Stromal cell of bone marrow (primary cell): Measurements from ENCODE around the gene SIN3A.

ENCODE experiments used
- DNase-seq: peaks from one replicate; pipeline ENCODE4 v3.0.0-alpha.2; 2012; ENCODE audit warnings: low read depth

SIN3A gene

DNA sequence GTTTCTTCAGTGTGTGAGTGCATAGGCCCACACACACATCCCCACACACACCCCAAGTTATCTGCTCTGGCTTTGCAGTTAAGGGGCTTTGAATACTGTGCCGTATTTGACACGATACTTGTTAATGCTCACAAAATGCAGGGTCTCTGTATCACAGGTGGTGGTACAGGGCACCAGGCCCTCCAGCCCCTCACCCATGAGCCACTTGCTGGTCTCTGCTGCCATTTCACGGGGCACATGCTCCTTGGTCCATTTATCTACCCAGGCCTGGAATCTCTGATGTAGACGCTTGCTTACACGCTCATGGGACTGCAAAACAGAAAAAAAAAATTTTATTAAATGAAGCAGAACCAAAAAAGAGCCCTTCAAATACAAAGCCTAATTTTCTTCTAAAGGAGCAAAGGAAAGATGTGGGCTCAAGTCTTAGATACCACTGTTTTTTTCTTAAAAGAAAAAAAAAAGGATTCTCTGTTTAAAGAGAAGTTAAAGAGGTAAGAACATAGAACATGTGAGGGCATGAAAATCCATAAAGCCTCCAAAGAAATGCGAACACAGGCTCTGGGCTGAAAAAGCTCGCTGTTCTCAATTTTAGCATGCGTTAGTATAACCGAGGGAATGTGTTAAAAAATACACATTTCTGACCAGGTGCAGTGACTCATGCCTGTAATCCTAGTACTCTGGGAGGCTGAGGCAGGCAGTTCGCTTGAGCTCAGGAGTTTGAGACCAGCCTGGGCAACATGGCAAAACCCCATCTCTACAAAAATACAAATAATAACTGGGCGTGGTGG is 79.4 kb downstream of the SIN3A start:
- DNase-seq, result no peak

GRCh38 chr15:75371486-75371885 is 80.0 kb downstream of the SIN3A start:
- DNase-seq, result no peak

- DNase-seq, result no peak
Measured at GRCh38 chr15:75369897-75370581, 81.5 kb downstream of the SIN3A start.

DNA sequence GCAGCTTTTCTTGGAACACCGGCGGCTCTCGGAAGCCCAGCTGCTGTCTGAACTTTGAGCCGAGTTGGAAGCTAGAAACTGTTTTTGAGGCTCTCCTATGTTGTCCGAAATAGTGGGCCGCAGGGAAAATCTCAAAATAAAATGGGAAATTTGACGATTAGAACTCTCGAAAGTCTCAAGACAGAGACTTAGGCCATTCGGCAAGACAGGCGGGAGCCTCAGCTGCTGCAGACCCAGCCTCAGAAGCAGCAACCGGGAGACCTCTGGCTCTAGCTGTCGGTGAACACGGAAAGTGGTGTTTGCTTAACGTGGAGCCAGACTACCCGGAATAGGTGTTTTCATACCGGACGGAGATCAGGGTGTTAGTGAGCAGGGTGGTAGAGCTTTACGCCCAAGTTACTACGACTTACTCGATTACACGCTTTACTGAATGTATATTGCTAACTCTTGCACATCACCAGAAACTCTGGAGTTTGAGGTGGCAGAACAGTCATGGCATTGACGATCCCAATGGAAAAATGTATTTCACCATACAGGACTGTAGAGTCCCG is 82.7 kb downstream of the SIN3A start:
- DNase-seq, result no peak

DNA sequence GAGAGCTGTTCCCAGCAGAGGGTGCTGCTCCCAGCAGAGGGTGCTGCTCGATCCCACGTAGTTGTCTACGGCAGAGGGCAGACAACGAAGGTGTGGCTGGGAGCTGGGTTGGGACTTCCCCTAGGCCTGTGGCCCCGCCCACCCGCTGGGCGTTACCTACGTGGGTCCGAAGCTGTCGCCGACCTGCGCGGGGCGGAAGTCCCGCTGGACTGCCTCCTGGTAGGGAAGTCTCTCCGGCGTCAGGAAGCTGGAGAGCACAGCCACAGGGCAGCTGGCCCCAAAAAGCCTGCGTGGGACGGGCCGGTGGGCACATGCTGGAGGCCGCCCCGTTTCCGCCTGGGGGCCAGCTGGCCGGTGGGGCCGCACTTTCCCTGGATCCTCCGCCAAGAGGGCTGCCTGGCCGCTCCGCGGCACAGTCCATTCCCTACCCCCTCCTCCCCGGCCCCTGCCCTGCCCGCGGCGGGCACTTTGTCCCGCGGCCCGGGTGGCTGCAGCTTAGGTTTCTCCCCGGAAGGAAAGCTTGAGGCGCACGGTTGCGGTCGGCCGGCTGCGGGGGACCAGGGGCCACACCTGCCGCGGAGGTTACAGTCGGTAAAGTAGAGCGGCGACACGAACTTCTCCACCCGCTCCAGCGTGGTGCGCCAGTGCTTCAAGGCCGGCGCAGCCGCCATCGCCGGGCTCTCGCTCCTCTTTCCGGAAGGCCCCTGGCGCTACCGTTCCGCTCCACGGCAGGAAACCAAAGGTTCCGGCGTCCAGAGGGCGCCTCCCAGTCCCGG is 83.4 kb downstream of the SIN3A start, which contains the start of gene MAN2C1:
TSS of gene MAN2C1 (minus strand) at position 695 of the 776 bp plus-strand sequence. CDS start at position 671, 24 bp downstream.
- peak; percentile 82 for DNase-seq

DNA sequence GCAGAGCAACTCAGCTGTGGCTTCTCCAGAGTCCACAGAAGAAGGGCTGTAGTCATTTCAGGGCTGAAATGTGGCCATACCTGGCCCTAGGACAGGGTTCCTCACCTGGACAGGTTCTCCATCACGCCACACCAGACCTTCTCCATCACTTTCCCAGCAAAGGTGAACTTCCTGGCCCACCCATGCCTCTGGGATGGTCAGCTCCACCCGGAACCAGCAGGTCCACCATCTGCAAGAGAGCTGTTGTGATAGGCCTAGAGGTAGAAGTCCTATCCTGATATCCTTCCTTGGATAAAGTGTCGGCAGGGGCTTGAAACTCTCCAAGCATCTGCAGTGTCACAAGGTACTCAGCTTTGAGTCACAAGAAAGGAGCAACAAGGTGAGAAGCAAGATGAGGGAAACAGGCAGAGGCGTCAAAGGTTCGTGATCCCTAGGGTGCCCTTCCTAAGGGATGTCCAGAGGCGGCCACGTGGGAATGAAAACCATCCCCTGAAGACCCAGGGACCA is 84.0 kb downstream of the SIN3A start:
- no peak for DNase-seq

- no peak for DNase-seq
Measured at GRCh38 chr15:75367006-75367405, 84.5 kb downstream of the SIN3A start.

GRCh38 chr15:75366163-75366562 is 85.3 kb downstream of the SIN3A start:
- no peak for DNase-seq

DNA sequence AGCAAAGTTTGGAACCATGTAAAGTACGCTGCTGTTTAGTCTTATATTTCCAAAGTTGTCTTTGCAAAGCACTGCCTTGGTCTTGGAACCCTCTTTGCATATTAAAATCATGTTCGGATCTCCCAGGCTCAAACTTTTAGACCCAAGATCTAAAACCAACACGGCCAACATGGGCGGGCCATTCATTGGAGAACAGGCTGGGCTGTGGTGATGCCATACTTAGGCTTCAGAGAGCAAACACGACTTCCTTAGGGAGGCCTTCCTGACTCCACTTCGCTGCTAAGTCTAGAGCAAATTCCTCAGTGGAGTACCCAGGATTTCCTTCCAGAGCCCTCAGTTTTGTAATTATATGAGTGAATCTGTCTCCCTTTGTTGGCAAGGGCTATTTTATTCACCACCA is 86.6 kb downstream of the SIN3A start:
- DNase-seq, result no peak

- DNase-seq, result no peak
Measured at GRCh38 chr15:75363786-75364185, 87.7 kb downstream of the SIN3A start.

GRCh38 chr15:75362642-75363249 is 88.7 kb downstream of the SIN3A start:
- no peak for DNase-seq

DNA sequence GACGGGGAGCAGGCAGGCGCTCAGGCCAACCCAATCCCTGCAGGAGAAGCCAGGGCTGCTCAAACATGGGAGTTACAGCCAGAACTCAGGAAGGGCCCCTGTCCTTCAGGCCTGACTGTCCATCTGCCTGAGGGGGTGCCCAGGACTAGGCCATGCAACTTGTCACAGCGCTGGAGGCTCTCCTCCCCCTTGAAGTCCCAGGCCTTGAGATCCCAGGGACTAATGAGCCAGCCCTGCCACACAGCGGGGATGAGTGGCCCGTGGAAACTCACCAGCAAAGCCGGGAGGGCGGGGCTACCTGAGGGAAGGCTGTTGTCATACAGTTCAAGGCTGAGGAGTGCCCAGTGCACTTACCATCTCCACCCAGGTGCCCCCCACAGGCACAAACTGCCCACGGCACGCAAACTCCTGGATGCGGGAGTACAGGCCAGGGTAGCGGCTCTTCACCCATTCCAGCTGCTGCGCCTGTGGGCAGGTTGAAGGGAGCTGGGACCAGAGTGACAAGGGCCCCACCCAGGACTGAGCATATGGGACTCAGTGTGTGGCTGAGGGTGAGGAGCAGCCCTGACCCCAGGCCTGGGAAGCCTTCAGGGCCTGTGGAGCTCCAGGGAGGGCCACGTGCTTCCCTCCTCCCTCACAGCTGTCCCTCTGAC is 89.4 kb downstream of the SIN3A start:
- DNase-seq, result no peak

GRCh38 chr15:75361361-75361988 is 90.0 kb downstream of the SIN3A start:
- DNase-seq, result no peak

- DNase-seq, result no peak
Measured at GRCh38 chr15:75360856-75361255, 90.6 kb downstream of the SIN3A start.

DNA sequence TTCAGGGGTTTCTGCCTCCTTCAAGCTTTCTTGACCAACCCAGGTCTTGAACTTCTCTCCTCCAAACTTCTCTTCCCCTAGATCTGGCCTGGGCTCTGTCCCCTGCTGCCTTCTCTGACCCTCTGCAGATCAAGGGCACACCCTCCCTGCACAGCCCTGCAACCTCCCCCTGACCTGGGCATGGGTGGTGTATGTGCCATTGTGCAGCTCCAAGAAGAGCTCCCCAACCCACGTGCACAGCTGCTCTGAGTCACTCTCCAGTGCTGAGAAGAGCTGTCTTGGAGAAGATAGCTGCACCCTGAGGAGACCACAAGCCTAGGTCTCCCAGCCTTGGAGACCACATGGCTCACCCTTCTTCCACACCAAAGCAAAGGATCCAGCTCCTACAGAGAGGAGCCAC is 91.1 kb downstream of the SIN3A start:
- DNase-seq, result no peak

- no peak for DNase-seq
Measured at GRCh38 chr15:75359537-75360250, 91.8 kb downstream of the SIN3A start.

- no peak for DNase-seq
Measured at GRCh38 chr15:75358771-75359536, 92.5 kb downstream of the SIN3A start.

GRCh38 chr15:75357976-75358673 is 93.4 kb downstream of the SIN3A start:
- DNase-seq, result no peak

DNA sequence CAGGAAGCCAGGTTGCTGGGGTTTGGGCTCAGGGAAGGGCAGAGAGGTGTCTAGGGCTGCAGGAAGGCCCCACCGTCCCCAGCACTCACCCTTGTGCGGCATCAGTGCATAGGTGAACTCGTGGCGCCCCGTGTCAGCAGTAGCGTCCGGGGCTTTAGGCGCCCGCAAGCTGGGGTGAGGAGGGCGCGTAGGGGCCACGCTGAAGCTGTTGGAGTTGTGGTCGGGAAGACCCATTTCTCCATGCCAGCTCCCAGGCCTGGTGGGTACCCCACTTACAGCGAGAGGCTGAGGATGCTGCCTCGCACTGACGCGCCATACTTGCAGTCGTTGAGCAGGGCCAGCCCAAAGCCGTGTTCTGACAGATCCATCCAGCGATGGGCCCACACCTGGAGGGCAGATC is 95.0 kb downstream of the SIN3A start:
- DNase-seq, result no peak
